ENCODE data around the gene STOX2. TPM values are rescaled to one million over a fixed set of nuclear protein-coding genes. Genes with fewer than 3 reads are reported as not detected.
"Not testable (repeated sequence)": the region's sequence is repeated elsewhere in the genome, so short reads cannot be mapped to it uniquely, and the experiment has no call there.

The STOX2 gene
- total RNA-seq, 1 experiment from 2014 or later = 2.1 TPM

GRCh38 chr4:183920512-183920911, 15.4 kb downstream of the STOX2 start:
- in situ Hi-C loops (cut with HindIII; ENCODE audit: low pct_unique_long_range_greater_than_20kb, low sequenced_read_pairs) = no loop called here
- no peak for DNase-seq (ENCODE audit: low read depth, low spot score)

GRCh38 chr4:183921335-183921734, 16.2 kb downstream of the STOX2 start:
- in situ Hi-C loops (cut with HindIII; ENCODE audit: low pct_unique_long_range_greater_than_20kb, low sequenced_read_pairs) = no loop called here
- no peak for DNase-seq (ENCODE audit: low read depth, low spot score)

- in situ Hi-C loops (cut with HindIII; ENCODE audit: low pct_unique_long_range_greater_than_20kb, low sequenced_read_pairs) = no loop called here
- no peak for DNase-seq (ENCODE audit: low read depth, low spot score)
Observed at GRCh38 chr4:183924362-183925044, 19.4 kb downstream of the STOX2 start.

GRCh38 chr4:183926950-183927349, 21.8 kb downstream of the STOX2 start:
- in situ Hi-C loops (cut with HindIII; ENCODE audit: low pct_unique_long_range_greater_than_20kb, low sequenced_read_pairs) = no loop called here
- DNase-seq (ENCODE audit: low read depth, low spot score) = no peak

- DNase-seq (ENCODE audit: low read depth, low spot score) = no peak
- in situ Hi-C loops (cut with HindIII; ENCODE audit: low pct_unique_long_range_greater_than_20kb, low sequenced_read_pairs) = no loop called here
Observed at GRCh38 chr4:183932576-183932975, 27.5 kb downstream of the STOX2 start.

- in situ Hi-C loops (cut with HindIII; ENCODE audit: low pct_unique_long_range_greater_than_20kb, low sequenced_read_pairs) = no loop called here
- no peak for DNase-seq (ENCODE audit: low read depth, low spot score)
Observed at GRCh38 chr4:183934761-183935160, 29.7 kb downstream of the STOX2 start.

GRCh38 chr4:183935355-183936005, 30.4 kb downstream of the STOX2 start:
- DNase-seq (ENCODE audit: low read depth, low spot score) = no peak
- in situ Hi-C loops (cut with HindIII; ENCODE audit: low pct_unique_long_range_greater_than_20kb, low sequenced_read_pairs) = no loop called here

- DNase-seq (ENCODE audit: low read depth, low spot score) = no peak
- in situ Hi-C loops (cut with HindIII; ENCODE audit: low pct_unique_long_range_greater_than_20kb, low sequenced_read_pairs) = no loop called here
Observed at GRCh38 chr4:183936047-183936446, 30.9 kb downstream of the STOX2 start.

- no peak for DNase-seq (ENCODE audit: low read depth, low spot score)
- in situ Hi-C loops (cut with HindIII; ENCODE audit: low pct_unique_long_range_greater_than_20kb, low sequenced_read_pairs) = no loop called here
Observed at GRCh38 chr4:183936574-183937345, 31.7 kb downstream of the STOX2 start.

- in situ Hi-C loops (cut with HindIII; ENCODE audit: low pct_unique_long_range_greater_than_20kb, low sequenced_read_pairs) = no loop called here
Observed at GRCh38 chr4:183940864-183941263, 35.8 kb downstream of the STOX2 start.

GRCh38 chr4:183941964-183942363, 36.9 kb downstream of the STOX2 start:
- DNase-seq (ENCODE audit: low read depth, low spot score) = no peak
- in situ Hi-C loops (cut with HindIII; ENCODE audit: low pct_unique_long_range_greater_than_20kb, low sequenced_read_pairs) = no loop called here

More at GRCh38 chr4:183940864-183941263, 35.8 kb downstream of the STOX2 start:
- no peak for DNase-seq (ENCODE audit: low read depth, low spot score)

GRCh38 chr4:183945741-183946140, 40.6 kb downstream of the STOX2 start:
- in situ Hi-C loops (cut with HindIII; ENCODE audit: low pct_unique_long_range_greater_than_20kb, low sequenced_read_pairs) = no loop called here
- no peak for DNase-seq (ENCODE audit: low read depth, low spot score)

GRCh38 chr4:183950536-183950935, 45.4 kb downstream of the STOX2 start:
- in situ Hi-C loops (cut with HindIII; ENCODE audit: low pct_unique_long_range_greater_than_20kb, low sequenced_read_pairs) = no loop called here
- no peak for DNase-seq (ENCODE audit: low read depth, low spot score)

- in situ Hi-C loops (cut with HindIII; ENCODE audit: low pct_unique_long_range_greater_than_20kb, low sequenced_read_pairs); DNase-seq (ENCODE audit: low read depth, low spot score): not testable (repeated sequence)
Observed at GRCh38 chr4:183952652-183953051, 47.5 kb downstream of the STOX2 start.

- no peak for DNase-seq (ENCODE audit: low read depth, low spot score)
- in situ Hi-C loops (cut with HindIII; ENCODE audit: low pct_unique_long_range_greater_than_20kb, low sequenced_read_pairs) = no loop called here
Observed at GRCh38 chr4:183959319-183960045, 54.4 kb downstream of the STOX2 start.

- DNase-seq (ENCODE audit: low read depth, low spot score) = peak; percentile 59
- in situ Hi-C loops (cut with HindIII; ENCODE audit: low pct_unique_long_range_greater_than_20kb, low sequenced_read_pairs) = no loop called here
Observed at GRCh38 chr4:183960046-183960420, 54.9 kb downstream of the STOX2 start.

GRCh38 chr4:183960962-183961541, 55.9 kb downstream of the STOX2 start:
- in situ Hi-C loops (cut with HindIII; ENCODE audit: low pct_unique_long_range_greater_than_20kb, low sequenced_read_pairs) = no loop called here
- DNase-seq (ENCODE audit: low read depth, low spot score) = no peak

GRCh38 chr4:183961795-183962194, 56.7 kb downstream of the STOX2 start:
- in situ Hi-C loops (cut with HindIII; ENCODE audit: low pct_unique_long_range_greater_than_20kb, low sequenced_read_pairs) = no loop called here
- no peak for DNase-seq (ENCODE audit: low read depth, low spot score)

Measured in SK-MEL-5 (cell line).